Skeletal muscle tissue (tissue), 4 donors: Measurements from ENCODE around the gene TOR4A. TPM values are rescaled to one million over a fixed set of nuclear protein-coding genes. Genes with fewer than 3 reads are reported as not detected.

Source experiments
- H3K27ac ChIP-seq: one replicate; pipeline ENCODE4 v1.7.0; 2013; ENCODE audit warnings: mild to moderate bottlenecking, low read depth, low read length, inconsistent platforms
- H3K27me3 ChIP-seq, 3 donors: one replicate each; pipeline ENCODE4 v1.7.0; 2013; ENCODE audit warnings: low read length in 3 of 3; ENCODE audit not compliant: control insufficient read depth in 3 of 3, insufficient read depth in 3 of 3
- H3K36me3 ChIP-seq, 3 donors: one replicate each; pipeline ENCODE4 v1.7.0; 2013; ENCODE audit warnings: low read length in 3 of 3; ENCODE audit not compliant: control insufficient read depth in 3 of 3, insufficient read depth in 3 of 3
- H3K4me1 ChIP-seq, 3 donors: one replicate each; pipeline ENCODE4 v1.7.0; 2013; ENCODE audit warnings: low read length in 3 of 3, mild to moderate bottlenecking in 3 of 3; ENCODE audit not compliant: control insufficient read depth in 3 of 3, insufficient read depth in 3 of 3
- H3K4me3 ChIP-seq, 3 donors: one replicate each; pipeline ENCODE4 v1.7.0; 2013; ENCODE audit warnings: low read length in 3 of 3
- H3K9ac ChIP-seq, 3 donors: one replicate each; pipeline ENCODE4 v1.7.0; 2013; ENCODE audit warnings: low read length in 3 of 3, mild to moderate bottlenecking in 3 of 3, moderate library complexity in 2 of 3, low read depth in 1 of 3
- H3K9me3 ChIP-seq, 3 donors: one replicate each; pipeline ENCODE4 v1.7.0; 2013; ENCODE audit warnings: low read length in 3 of 3; ENCODE audit not compliant: control insufficient read depth in 3 of 3
- total RNA-seq: library from RNA; depleted of rRNA; stranded (reverse); fragments of >200 nt; gene quantifications from one replicate; pipeline ENCODE4 v1.2.3, GENCODE V29; 2014
- donor health status: Osteomylitis.

The TOR4A gene
- total RNA-seq, 1 donor from 2014 or later, result 2.1 TPM

DNA sequence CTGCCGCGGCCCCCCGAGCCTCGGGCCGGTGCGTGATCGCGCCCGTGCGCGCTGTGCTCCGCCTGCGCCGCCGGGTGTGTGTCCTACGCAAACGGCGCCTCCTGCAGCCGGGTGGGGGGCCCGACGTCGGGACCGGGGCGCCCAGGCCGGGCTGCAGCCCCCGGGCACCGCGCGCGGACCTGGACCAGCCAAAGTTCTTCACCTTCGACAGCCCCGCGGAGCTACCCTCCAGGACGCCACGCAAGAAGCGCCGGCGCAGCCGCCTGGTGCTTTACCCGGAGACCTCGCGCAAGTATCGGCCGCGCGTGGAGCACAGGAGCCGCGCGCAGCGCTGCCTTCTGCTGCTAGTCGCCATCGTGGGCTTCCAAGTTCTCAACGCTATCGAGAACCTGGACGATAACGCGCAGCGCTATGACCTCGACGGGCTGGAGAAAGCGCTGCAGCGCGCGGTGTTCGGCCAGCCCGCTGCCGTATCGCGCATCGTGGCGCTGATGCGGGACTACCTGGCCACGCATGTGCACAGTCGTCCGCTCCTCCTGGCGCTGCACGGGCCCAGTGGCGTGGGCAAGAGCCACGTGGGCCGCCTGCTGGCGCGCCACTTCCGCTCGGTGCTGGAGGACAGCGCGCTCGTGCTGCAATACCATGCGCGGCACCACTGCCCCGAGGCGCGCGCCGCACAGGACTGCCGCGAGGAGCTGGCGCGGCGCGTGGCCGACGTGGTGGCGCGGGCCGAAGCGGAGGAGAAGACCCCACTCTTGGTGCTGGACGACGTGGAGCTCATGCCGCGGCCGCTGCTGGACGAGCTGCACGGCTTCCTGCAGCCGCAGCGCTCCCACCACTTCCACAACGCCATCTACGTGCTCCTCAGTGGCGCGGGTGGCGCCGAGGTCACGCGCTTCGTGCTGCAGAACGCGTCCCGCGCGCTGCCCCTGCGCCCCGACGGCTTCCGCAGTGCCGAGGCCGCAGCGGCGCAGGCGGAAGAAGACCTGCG, 1.5 kb downstream of the TOR4A start:
- Histone ChIP-seq H3K4me1 (peaks cover 27 to 29% (median 28%) of the 10 kb centered on the region in 3 donors), H3K9me3 (no peaks in the 10 kb centered on the region), H3K4me3 (no peak overlapping the region), H3K9ac (peak overlapping the region in 1 of 3 donors; percentile 25), H3K27me3 (peaks cover 30 to 68% (median 31%) of the 10 kb centered on the region in 3 donors), H3K36me3 (peaks cover 1% of the 10 kb centered on the region in 3 donors), H3K27ac (no peak overlapping the region)

DNA sequence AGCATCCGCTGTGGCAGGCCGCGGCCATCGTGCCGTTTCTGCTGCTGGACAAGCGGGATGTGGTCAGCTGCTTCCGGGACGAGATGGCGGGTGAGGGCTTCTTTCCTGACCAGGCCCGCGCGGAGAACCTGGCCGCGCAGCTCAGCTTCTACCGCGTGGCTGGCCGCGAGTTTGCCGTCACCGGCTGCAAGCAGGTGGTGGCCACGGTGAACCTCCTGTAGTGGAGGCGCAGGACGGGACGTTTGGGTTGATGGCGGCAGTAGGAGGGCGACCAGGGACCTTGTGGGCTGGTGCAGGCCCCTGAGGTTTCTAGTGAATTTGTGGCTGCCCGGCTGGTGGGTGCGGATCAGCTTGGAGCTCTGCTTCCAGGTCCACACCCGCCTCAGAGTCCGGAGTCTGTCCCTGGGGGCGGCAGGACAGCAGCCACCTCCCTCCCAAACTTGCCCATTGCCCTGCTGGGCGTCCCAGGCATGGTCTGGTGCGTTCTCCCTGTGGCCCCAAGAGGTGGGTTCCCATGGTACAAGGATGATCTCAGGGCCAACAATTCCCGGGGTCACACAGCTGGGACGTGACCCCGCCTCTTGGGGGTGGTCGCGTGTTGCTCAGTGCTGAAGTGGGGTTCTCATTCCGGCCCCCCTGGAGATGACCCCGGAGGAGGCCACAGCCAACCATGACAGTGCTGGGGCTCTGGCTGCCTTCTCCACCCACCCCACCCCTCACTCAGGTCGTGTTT, 2.4 kb downstream of the TOR4A start:
- H3K27me3 ChIP-seq, result peaks cover 24 to 63% (median 31%) of the 10 kb centered on the region in 3 donors
- peaks cover 23 to 29% (median 27%) of the 10 kb centered on the region in 3 donors for H3K4me1 ChIP-seq
- no peaks in the 10 kb centered on the region for H3K36me3 ChIP-seq
- H3K4me3 ChIP-seq, result no peak overlapping the region
- H3K9me3 ChIP-seq, result no peaks in the 10 kb centered on the region
- H3K9ac ChIP-seq, result no peak overlapping the region
- no peak overlapping the region for H3K27ac ChIP-seq

DNA sequence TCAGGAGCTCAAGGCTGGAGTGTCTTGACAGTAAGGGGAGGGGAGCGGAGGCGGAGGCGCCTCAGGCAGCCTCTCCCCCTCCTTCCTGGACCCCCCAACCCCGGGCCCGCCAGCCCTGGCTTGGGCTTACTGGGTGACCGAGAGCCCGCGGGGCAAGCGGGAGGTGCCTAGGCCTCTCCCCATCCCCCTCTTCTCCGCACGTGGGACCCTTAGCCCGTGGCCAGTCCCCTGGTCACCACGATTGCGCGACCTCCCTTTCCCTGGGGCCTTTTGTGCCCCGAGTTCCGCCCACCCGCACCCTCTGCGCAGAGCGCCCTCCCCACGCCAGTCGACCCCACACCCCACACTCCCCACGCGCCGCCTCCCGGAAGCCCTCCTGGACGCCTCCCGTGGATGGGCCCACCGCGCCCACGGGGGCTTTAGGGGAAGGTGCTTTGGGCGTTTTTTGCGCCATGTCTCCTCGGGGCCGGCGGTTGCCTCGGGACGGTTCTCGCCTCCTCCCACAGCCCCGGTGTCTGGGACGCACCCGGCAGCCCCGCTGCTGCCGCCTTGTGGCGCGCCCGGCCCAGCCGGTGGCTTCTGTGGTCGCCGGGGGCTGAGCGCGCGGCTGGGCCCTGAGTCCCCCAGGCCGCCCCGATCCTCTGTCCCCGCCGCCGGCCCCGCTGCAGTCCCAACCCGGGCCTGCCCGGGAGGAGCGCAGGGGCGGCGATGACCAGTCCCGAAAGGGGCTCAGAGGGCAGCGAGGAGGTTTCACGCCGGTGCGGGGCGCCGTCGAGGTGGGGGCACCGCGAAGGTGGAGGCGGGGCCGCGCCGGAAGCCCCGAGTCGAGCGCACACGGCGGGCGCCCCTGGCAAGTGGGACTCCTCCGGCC, 3.2 kb downstream of the TOR4A start:
- Histone ChIP-seq H3K27me3 (peaks cover 24 to 58% (median 31%) of the 10 kb centered on the region in 3 donors), H3K9me3 (no peaks in the 10 kb centered on the region), H3K36me3 (no peaks in the 10 kb centered on the region), H3K4me1 (peaks cover 18 to 25% (median 25%) of the 10 kb centered on the region in 3 donors), H3K27ac (no peak overlapping the region), H3K9ac (no peak overlapping the region), H3K4me3 (no peak overlapping the region)

DNA sequence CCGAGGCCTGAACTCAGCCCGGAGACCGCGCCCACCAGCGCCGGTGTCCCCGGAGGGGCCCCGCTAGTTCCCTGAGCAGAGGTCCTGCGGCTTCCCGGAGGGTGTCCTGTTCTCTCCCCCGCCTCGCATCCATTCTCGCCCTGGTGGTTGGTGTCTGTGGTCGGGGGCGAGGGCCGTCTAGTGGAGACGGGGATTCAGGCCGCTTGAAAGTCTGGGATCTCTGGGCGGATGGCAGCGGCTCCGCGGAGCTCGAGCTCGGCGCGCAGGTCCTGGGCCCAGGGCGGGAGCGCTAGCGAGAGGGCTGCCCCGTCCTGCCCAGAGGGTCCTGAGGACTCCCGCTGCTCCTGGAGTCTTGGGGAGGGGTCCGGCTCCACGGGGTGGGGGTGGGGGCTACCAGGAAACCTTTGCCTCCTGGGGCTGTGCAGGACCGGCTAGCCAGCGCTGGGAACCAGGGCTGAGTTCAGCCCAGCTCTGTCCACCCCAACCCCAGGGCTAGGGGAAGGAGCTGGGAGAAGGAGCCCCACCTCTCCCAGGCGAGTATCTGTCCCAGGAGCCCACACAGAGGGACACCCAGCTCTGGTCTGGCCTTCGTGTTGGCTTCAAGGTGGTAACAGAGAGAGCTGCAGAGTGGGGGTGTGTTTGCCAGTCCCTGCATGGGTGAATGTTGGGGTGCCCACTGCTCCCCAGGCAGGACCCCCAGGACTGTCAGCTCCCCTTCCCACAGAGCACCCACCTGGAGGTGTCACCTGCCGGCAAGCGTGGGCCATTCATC, 4.0 kb downstream of the TOR4A start:
- H3K4me1 ChIP-seq, result peaks cover 9 to 18% (median 16%) of the 10 kb centered on the region in 3 donors
- H3K27me3 ChIP-seq, result peaks cover 23 to 58% (median 28%) of the 10 kb centered on the region in 3 donors

DNA sequence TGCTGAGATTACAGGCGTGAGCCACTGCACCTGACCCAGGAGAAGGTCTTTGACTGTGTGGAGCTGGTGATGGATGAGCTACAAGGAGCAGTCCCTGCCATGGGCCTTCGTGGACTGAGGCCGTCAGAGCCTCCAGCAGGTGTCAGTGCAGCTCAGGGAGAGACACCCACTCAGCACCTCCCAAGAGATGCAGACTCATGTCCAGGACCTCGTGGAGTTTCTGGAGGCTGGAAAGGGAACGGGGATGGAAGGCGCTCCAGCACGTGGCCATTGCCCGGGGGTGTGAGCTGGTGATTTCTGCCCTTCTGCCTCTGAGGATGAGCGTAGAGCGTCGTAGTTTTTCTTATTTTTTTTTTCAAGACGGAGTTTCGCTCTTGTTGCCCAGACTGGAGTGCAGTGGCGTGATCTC, 9.5 kb downstream of the TOR4A start:
- no peaks in the 10 kb centered on the region for H3K36me3 ChIP-seq
- H3K9me3 ChIP-seq, result no peaks in the 10 kb centered on the region
- peaks cover 0 to 7% (median 6%) of the 10 kb centered on the region in 3 donors for H3K4me1 ChIP-seq
- H3K27ac ChIP-seq, result no peak overlapping the region
- H3K27me3 ChIP-seq, result peaks cover 3 to 10% (median 4%) of the 10 kb centered on the region in 3 donors
- no peak overlapping the region for H3K4me3 ChIP-seq
- no peak overlapping the region for H3K9ac ChIP-seq

More for the DNA sequence above, 4.0 kb downstream of the TOR4A start:
- H3K36me3 ChIP-seq, result no peaks in the 10 kb centered on the region
- H3K27ac ChIP-seq, result no peak overlapping the region
- no peak overlapping the region for H3K4me3 ChIP-seq
- no peak overlapping the region for H3K9ac ChIP-seq
- H3K9me3 ChIP-seq, result no peaks in the 10 kb centered on the region

DNA sequence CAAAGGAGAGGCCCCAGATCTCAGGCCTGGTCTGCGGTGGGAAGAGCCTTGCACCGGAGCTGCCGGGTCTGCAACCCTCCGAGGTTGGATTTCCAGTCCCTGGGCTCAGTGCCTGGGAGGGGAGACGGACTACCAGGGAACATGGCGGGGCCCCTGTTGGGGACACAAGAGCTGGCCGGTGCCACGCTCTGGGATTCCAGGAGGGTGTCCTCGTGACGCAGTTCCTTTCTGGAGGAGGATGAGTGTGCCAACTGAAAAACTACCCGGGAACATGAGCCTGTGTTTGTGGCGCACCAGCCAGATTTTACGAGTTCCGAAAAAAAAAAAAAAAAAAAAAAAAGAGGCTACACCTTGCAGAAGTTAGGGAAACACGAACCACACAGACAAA, 15.6 kb downstream of the TOR4A start:
- H3K27me3 ChIP-seq, result peaks cover 40 to 42% (median 41%) of the 10 kb centered on the region in 3 donors
- no peaks in the 10 kb centered on the region for H3K36me3 ChIP-seq
- H3K27ac ChIP-seq, result no peak overlapping the region
- H3K4me1 ChIP-seq, result peaks cover 0 to 15% (median 2%) of the 10 kb centered on the region in 3 donors
- H3K9me3 ChIP-seq, result peaks cover 0 to 3% (median 3%) of the 10 kb centered on the region in 3 donors
- no peak overlapping the region for H3K9ac ChIP-seq
- H3K4me3 ChIP-seq, result no peak overlapping the region

DNA sequence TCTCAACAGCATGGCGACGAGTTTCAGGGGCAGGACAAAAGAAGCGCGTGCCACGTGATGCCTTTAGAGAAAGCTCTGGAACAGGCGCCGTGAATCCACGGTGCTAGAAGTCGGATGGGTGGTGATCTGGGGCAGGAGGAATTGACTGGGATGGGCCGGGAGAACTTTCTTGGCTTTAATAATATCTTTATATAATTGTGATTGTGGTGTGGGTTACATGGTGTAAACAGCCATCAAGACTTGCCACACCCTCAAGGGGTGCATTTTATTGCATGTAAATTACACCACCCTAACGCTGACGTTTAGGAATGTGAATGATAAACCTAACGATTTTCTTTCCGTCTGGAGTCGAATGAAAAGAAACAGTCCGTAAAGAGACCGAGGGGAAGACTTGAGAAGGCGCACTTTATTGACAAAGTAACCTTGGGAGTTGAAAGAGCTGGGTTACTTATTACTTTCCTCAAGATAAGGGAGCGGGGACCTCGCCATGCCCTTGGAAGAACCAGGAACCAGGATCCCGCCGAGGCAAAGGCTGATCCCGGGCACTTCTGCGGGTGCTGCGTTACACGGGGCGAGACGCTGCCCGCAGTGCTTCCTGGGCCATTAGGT, 16.1 kb downstream of the TOR4A start:
- Histone ChIP-seq H3K4me1 (peaks cover 0 to 16% (median 2%) of the 10 kb centered on the region in 3 donors), H3K4me3 (no peak overlapping the region), H3K27me3 (peaks cover 45 to 47% (median 46%) of the 10 kb centered on the region in 3 donors), H3K27ac (no peak overlapping the region), H3K9ac (no peak overlapping the region), H3K9me3 (peaks cover 0 to 3% (median 3%) of the 10 kb centered on the region in 3 donors), H3K36me3 (no peaks in the 10 kb centered on the region)

DNA sequence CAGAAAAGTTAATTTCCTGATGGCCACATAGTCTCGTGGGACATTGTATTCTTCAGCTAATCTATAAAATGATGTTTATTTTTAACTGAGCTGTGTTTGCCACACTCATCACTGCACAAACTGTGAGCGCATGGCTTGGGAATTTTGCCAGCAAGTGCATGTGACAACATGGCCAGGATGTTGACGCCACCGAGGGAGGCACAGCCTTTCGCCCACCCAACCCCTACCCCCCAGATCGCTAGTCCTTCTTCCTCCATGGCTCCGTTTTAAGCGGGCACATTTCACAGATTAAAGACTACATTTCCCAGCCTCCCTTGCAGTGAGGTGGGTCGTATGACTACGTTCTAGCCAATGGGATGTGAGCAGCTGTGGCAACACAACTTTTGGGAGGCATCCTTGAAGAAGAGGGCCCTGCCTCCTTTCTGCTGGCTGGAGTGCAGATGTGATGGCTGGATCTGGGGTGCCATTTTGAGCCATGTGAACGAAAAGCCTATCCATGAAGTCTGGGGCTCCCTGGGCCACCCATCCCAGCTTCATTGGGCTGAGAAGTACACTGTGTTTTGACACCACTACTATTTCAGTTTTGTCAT, 16.7 kb downstream of the TOR4A start:
- H3K9ac ChIP-seq, result no peak overlapping the region
- H3K27ac ChIP-seq, result no peak overlapping the region
- peaks cover 1 to 18% (median 3%) of the 10 kb centered on the region in 3 donors for H3K4me1 ChIP-seq
- H3K36me3 ChIP-seq, result no peaks in the 10 kb centered on the region
- no peak overlapping the region for H3K4me3 ChIP-seq
- H3K9me3 ChIP-seq, result peaks cover 0 to 3% (median 3%) of the 10 kb centered on the region in 3 donors
- peaks cover 51 to 53% (median 52%) of the 10 kb centered on the region in 3 donors for H3K27me3 ChIP-seq
